GM19023 (cell line): ENCODE measurements around the gene ARHGAP8.
"Not testable (repeated sequence)": the region's sequence is repeated elsewhere in the genome, so short reads cannot be mapped to it uniquely, and the experiment has no call there.

Experiments used
- ATAC-seq: cut with Tn5 transposase; IDR thresholded peaks from one replicate; pipeline ENCODE4 v1.9.1; 2021; ENCODE audit warnings: mild to moderate bottlenecking, moderate library complexity; ENCODE audit not compliant: unreplicated experiment

The ARHGAP8 gene

DNA sequence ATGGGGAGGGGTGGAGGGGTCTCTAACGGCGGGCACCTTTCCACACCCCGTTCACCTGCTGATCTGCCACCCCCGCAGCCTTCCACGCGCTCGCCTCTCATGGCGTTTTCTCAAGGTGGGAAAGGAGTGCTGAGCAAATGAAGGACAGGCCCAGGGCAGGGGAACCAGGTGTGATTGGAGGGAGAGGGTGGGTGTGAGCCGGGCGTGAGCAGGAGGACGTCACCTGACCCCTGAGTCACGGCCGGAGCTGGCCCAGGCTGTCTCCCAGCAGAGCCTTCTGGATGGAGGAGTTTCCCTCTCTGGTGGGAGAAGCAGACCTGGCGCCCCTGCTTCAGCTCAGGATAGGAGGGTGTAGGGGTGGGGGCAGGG, 14.0 kb upstream of the ARHGAP8 start:
- ATAC-seq, result no peak

DNA sequence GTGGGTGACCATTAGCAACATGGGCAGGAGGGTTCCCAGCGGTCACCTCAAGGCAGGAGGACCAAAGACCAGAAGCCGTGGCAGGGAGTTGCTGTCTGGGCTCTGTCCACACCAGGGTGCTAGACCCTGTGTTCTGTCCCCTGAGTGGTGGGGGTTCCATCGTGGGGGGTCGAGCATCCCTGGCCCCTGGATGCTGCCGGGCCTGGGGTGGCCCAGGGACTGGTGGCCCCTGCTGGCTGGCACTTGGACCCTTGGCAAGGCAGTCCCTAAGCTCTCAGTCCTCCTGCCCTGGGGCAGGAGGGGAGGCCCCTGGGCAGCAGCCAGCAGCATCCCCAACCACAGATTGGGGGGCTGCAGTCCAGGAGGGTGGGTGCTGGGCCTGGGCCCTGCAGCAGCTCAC, 13.4 kb upstream of the ARHGAP8 start:
- no peak for ATAC-seq

DNA sequence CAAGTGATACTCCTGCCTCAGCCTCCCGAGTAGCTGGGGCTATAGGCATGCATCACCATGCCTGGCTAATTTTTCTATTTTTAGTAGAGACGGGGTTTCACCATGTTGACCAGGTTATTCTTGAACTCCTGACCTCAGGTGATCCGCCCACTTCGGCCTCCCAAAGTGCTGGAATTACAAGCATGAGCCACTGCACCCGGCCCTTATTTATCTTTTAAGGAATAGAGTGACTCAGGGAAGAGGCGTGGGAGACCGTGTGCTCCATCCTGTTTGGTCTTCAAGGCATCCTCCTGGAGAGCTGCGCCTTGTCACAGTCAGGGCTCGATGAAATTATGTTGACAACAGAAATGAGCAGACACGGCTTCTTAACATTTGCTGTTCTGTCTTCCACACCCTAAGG, 12.7 kb upstream of the ARHGAP8 start:
- ATAC-seq, result not testable (repeated sequence)

DNA sequence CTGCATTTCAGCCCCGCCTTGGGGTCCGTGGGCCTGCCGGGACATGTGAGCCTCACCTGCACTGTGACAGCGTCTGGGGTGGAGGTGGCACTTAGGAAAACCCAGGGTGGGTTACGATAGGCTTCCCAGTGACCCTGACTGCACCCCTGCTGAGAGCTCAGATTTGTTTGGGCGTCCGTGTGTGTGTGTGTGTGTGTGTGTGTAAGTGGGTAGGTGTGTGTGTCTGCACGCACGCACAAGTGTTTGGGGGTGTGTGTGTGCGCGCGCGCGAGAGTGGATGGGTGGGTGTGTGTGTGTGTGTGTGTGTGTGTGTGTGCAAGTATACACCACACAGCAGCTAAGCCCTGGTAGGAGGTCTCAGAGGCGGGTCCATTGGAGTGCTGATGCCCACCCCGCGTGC, 12.1 kb upstream of the ARHGAP8 start:
- ATAC-seq, result no peak

GRCh38 chr22:44741929-44742328, 10.4 kb upstream of the ARHGAP8 start:
- no peak for ATAC-seq

DNA sequence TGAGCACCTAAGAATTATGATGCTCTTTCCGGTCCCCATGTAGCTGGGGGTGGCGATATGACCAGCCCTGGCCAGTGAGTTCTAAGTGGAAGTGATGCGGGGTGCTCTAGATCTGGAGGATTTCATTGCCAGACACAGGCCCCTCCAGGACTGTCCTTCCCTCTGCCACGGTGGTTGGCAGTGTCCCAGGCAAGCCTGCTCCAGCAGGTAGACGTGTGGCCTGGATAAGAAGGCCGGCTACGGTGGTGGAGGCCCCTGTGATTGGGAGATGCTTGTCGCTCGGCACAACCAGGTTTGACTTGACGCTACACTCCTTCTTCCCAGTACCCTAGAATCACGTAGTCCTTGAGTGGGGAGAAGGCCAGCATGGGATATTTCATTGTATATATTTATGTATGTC, 9.1 kb upstream of the ARHGAP8 start:
- ATAC-seq, result no peak

DNA sequence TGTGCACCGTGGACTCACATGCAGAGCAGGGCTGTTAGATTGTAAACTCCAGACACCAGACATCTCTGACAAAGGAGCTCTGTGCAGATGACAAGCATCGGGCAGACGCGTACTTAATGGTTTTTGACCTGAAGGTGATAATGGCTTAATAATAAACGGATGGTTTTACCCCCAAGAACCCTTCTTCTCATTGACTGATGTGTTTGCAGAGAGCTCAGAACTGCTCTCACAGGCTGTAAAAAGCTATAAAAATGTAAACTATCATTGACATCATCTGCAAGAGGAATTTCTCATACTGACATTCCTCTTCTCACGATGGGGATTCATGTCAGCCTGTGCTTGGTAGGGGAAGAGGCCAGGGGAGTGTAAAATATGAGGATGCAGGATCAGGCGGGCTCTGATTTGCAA, 8.6 kb upstream of the ARHGAP8 start:
- no peak for ATAC-seq

- ATAC-seq, result no peak
Observed at GRCh38 chr22:44745853-44746789, 6.3 kb upstream of the ARHGAP8 start.

DNA sequence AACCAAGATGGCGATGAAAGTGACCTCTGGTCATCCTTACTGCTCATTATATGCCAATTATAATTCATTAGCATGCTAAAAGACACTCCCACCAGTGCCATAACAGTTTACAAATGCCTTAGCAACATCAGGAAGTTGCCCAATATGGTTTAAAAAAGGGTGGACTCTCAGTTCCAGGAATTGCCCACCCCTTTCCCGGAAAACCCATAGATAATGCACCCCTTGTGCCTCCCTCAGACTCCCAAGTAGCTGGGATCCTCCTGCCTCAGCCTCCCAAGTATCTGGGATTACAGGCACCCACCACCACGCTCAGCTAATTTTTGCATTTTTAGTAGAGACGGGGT, 4.6 kb upstream of the ARHGAP8 start:
- ATAC-seq, result not testable (repeated sequence)

DNA sequence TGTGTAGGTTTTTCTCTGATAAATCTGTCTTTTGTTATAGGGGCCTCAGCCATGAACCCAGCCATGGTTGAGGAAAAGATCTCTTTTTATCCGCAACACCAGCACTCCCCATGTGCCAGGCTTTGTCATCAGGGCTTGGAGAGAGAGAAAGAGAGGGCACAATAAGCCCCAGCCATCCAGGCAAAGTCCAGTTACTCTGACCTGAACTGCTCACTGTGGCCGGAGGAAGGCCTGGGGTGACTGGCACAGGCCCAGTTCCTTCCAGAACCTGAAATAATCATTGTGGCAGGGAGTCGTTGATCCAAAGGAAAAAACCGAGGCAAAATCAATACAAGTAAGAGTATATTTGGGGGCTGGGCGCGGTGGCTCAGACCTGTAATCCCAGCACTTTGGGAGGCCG, 3.9 kb upstream of the ARHGAP8 start:
- no peak for ATAC-seq

DNA sequence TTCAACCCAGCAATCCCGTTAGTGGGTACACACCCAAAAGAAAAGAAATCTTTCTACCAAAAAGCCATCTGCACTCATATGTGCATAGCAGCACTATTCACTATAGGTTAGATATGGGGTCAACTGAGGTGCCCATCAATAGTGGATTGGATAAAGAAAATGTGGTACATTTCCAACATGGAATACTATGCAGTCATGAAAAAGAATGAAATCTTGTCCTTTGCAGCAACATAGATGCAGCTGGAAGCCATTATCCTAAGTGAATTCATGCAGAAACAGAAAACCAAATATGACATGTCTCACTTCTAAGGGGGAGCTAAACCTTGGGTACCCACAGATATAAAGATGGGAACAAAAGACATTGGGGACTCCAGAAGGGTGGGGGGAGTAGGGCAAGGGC, 1.9 kb upstream of the ARHGAP8 start:
- no peak for ATAC-seq

DNA sequence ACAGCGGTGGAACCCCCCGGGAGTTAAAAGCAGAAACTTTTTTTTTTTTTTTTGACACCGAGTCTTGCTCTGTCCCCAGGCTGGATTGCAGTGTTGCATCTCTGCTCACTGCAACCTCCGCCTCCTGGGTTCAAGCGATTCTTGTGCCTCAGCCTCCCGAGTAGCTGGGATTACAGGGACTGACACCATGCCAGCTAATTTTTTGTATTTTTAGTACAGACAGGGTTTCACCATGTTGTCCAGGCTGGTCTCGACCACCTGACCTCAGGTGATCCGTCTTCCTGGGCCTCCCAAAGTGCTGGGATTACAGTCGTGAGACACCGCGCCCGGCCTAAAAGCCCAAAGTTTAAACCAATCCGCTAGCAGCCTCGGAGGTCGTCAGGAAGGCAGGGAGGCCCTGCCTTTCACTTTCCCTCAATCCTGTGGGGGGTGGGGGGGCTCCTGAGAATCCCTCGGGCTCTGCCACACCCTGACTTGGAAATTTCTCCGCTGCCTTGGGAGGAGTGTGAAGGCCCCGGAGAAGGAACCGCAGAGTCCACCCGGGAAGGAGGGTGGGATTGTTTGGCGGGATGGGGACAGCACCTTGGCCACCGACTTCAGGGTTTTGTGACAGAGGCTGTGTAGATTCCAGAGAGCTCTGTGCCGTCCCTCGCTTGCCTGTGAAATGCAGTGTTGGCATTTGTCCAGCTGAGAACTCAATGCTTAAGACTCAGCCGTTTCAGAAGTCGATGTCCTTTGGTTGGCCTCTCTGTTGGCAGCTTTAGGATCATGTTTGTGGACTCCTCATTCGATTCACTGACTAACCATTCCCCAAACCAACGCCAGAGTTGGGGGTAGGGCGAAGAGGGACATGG, 1.0 kb downstream of the ARHGAP8 start:
- ATAC-seq, result no peak

- no peak for ATAC-seq
Observed at GRCh38 chr22:44754998-44755397, 2.6 kb downstream of the ARHGAP8 start.

- ATAC-seq, result no peak
Observed at GRCh38 chr22:44755417-44755816, 3.0 kb downstream of the ARHGAP8 start.

DNA sequence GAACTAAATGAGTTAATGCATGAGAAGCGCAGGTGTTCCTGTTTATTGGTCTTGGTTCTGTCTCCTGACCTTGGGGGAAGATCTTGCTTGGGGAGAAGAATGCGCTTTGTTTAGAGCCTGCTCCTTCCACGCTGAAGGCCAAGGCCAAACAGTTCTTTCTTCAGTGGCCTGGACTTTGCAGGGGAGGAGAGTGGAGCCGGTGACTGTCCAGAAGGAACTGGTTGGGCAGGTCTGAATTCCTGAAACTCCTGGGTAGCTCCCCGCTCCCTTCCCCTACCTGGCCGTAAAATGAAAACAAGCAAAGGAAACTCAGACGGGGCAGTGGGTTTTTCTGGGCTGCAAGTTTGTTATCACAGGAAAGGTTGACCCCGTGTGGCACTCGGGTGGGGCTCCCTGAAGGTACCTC, 3.6 kb downstream of the ARHGAP8 start:
- no peak for ATAC-seq

GRCh38 chr22:44758344-44758973, 6.1 kb downstream of the ARHGAP8 start:
- ATAC-seq, result no peak

DNA sequence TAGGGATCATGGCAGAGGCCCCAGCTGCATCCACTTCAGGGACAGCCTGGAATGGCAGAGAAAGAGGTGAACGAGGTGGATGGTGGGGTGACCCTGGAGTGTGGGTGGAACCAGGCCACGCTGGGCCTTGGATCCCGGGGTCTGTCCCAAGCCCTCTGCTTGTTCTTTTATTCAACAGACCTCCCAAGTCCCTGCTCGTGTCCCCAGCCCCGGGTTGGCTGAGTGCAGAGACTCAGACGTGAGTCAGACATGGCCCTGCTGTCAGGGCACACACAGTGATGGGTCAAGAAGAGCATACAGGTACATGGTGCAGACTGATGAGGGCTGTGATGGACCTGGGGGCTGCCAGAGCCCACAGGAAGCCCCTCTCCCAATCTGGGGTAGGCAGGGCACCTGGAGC, 6.6 kb downstream of the ARHGAP8 start:
- no peak for ATAC-seq

- ATAC-seq, result no peak
Observed at GRCh38 chr22:44759430-44760310, 7.3 kb downstream of the ARHGAP8 start.

GRCh38 chr22:44760476-44760875, 8.1 kb downstream of the ARHGAP8 start:
- ATAC-seq, result no peak

GRCh38 chr22:44761025-44761424, 8.7 kb downstream of the ARHGAP8 start:
- no peak for ATAC-seq

- ATAC-seq, result no peak
Observed at GRCh38 chr22:44764373-44764772, 12.0 kb downstream of the ARHGAP8 start.
